NB4 (cell line): ENCODE data around the gene JMJD7.

Experiments used
- CTCF ChIP-seq: IDR thresholded peaks from one replicate; pipeline ENCODE4 v1.5.1; 2012; ENCODE audit warnings: low read depth, low read length
- POLR2A ChIP-seq: IDR thresholded peaks from 2 replicates; pipeline ENCODE4 v1.6.1; 2011; ENCODE audit warnings: mild to moderate bottlenecking; ENCODE audit not compliant: insufficient read length; ENCODE audit errors: extremely low read depth

GRCh38 chr15:41872166-41872747, 44.4 kb downstream of the JMJD7 start:
- TF ChIP-seq CTCF (no peak), POLR2A (no peak)
